Mesendoderm (in vitro differentiated cells): ENCODE results near the gene TMEM130.

Experiments used
- DNase-seq: peaks from one replicate; pipeline ENCODE4 v3.0.0; 2013
- H2AK5ac ChIP-seq: 2 replicates; pipeline ENCODE4 v1.6.1; 2013; ENCODE audit warnings: low read length, inconsistent platforms
- H2BK120ac ChIP-seq: 2 replicates; pipeline ENCODE4 v1.6.1; 2013; ENCODE audit warnings: low read depth, mild to moderate bottlenecking, low read length, moderate library complexity, mixed read lengths
- H2BK15ac ChIP-seq: replicated peaks from 2 replicates; pipeline ENCODE4 v1.6.1; 2013; ENCODE audit warnings: low read depth, mild to moderate bottlenecking, moderate library complexity
- H2BK5ac ChIP-seq: 2 replicates; pipeline ENCODE4 v1.6.1; 2013; ENCODE audit warnings: low read length, inconsistent platforms
- H3K18ac ChIP-seq: 2 replicates; pipeline ENCODE4 v1.6.1; 2013; ENCODE audit warnings: mild to moderate bottlenecking, low read length, mixed read lengths
- H3K23ac ChIP-seq: one replicate; pipeline ENCODE4 v1.6.1; 2013; ENCODE audit warnings: low read length
- H3K27ac ChIP-seq: 2 replicates; pipeline ENCODE4 v1.5.1; 2013; ENCODE audit warnings: low read depth, mild to moderate bottlenecking, inconsistent platforms, low read length, moderate library complexity
- H3K27me3 ChIP-seq: 2 replicates; pipeline ENCODE4 v1.6.1; 2013; ENCODE audit warnings: low read length, control low read depth, mild to moderate bottlenecking, inconsistent platforms; ENCODE audit not compliant: insufficient read depth, poor library complexity
- H3K36me3 ChIP-seq: 2 replicates; pipeline ENCODE4 v1.6.1; 2013; ENCODE audit warnings: low read length, inconsistent platforms; ENCODE audit not compliant: control insufficient read depth, insufficient read depth
- H3K4ac ChIP-seq: one replicate; pipeline ENCODE4 v1.6.1; 2013; ENCODE audit warnings: low read depth, mild to moderate bottlenecking, low read length, moderate library complexity
- H3K4me1 ChIP-seq: 2 replicates; pipeline ENCODE4 v1.6.1; 2013; ENCODE audit warnings: low read depth, low read length, inconsistent platforms; ENCODE audit not compliant: control insufficient read depth
- H3K4me2 ChIP-seq: 2 replicates; pipeline ENCODE4 v1.6.1; 2013; ENCODE audit warnings: low read length
- H3K4me3 ChIP-seq: 2 replicates; pipeline ENCODE4 v1.5.1; 2013; ENCODE audit warnings: mild to moderate bottlenecking, low read length
- H3K56ac ChIP-seq: one replicate; pipeline ENCODE4 v1.6.1; 2013; ENCODE audit warnings: low read length
- H3K79me1 ChIP-seq: 2 replicates; pipeline ENCODE4 v1.6.1; 2013; ENCODE audit warnings: low read length, inconsistent platforms
- H3K79me2 ChIP-seq: 2 replicates; pipeline ENCODE4 v1.6.1; 2013; ENCODE audit warnings: mild to moderate bottlenecking, low read length; ENCODE audit not compliant: control insufficient read depth, insufficient read depth
- H3K9ac ChIP-seq: 2 replicates; pipeline ENCODE4 v1.6.1; 2013; ENCODE audit warnings: low read length, inconsistent platforms
- H4K5ac ChIP-seq: one replicate; pipeline ENCODE4 v1.6.1; 2013; ENCODE audit warnings: low read length
- H4K8ac ChIP-seq: one replicate; pipeline ENCODE4 v1.6.1; 2013; ENCODE audit warnings: low read depth, mild to moderate bottlenecking, control low read depth, low read length, moderate library complexity
- WGBS: extraction: QIAGEN DNeasy Blood & Tissue Kit; methylation state at CpG from one replicate; pipeline ENCODE4 v1.1.7; 2013; ENCODE audit warnings: low lambda C conversion rate, missing lambda C conversion rate; ENCODE audit not compliant: insufficient coverage; ENCODE audit errors: extremely low coverage; 5-methylcytosine and 5-hydroxymethylcytosine counted together

TMEM130 gene

DNA sequence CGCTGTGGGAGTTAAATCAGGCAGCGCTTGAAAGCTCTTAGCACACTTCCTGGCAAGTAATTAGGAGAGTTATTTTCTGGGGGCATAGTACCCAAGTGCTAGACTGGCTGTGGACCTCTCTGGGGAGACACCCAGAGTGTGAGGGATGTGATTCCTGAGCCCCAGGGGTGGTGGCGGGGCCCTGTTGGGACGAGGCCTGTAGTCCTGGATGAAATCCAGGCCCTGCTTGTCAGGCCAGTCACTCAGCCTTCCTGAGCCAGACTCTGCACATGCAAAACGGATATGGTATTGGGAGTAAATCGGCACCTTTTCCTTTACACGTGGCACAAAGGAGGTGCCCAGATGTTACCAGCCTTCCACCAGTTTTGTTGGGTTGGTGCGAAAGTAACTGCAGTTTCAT lies 39.7 kb upstream of the TMEM130 start:
- Histone ChIP-seq H3K56ac (no peak overlapping the region), H4K5ac (no peak overlapping the region), H3K4ac (no peak overlapping the region), H3K23ac (no peak overlapping the region), H2BK120ac (no peak overlapping the region), H2BK5ac (no peak overlapping the region), H3K18ac (no peak overlapping the region), H3K36me3 (peaks cover 40% of the 10 kb centered on the region), H4K8ac (no peak overlapping the region), H3K4me3 (no peak overlapping the region), H3K4me2 (no peak overlapping the region), H3K9ac (no peak overlapping the region), H2AK5ac (no peak overlapping the region), H3K79me1 (no peaks in the 10 kb centered on the region), H3K27me3 (no peaks in the 10 kb centered on the region), H3K4me1 (no peaks in the 10 kb centered on the region), H3K27ac (no peak overlapping the region), H3K79me2 (no peaks in the 10 kb centered on the region), H2BK15ac (no peak overlapping the region)
- no peak for DNase-seq
- no CpG with 5 or more reads among the region's 8 CpGs for WGBS

DNA sequence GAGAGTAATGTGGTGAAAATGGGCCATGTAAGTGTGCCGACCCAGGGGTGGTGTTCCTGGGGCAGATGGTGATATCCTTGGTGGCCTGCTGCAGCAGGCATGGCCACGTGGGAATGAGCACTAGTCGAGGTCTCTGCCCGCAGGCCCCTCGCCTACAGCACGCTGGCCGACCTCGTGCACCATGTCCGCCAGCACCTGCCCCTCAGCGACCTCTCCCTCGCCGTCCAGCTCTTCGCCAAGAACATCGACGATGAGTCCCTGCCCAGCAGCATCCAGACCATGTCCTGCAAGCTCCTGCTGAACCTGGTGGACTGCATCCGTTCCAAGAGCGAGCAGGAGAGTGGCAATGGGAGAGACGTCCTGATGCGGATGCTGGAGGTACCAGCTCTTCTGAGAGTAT lies 38.8 kb upstream of the TMEM130 start:
- H2BK5ac ChIP-seq: no peak overlapping the region
- H3K79me1 ChIP-seq: no peaks in the 10 kb centered on the region
- WGBS: no CpG with 5 or more reads among the region's 19 CpGs
- no peaks in the 10 kb centered on the region for H3K79me2 ChIP-seq
- H3K56ac ChIP-seq: no peak overlapping the region
- no peak for DNase-seq
- H3K18ac ChIP-seq: no peak overlapping the region
- H4K8ac ChIP-seq: no peak overlapping the region
- H3K4me2 ChIP-seq: no peak overlapping the region
- no peak overlapping the region for H3K23ac ChIP-seq
- H3K4ac ChIP-seq: no peak overlapping the region
- H3K4me1 ChIP-seq: no peaks in the 10 kb centered on the region
- no peak overlapping the region for H4K5ac ChIP-seq
- H3K27me3 ChIP-seq: no peaks in the 10 kb centered on the region
- H3K36me3 ChIP-seq: peaks cover 40% of the 10 kb centered on the region
- no peak overlapping the region for H3K4me3 ChIP-seq
- H3K9ac ChIP-seq: no peak overlapping the region
- no peak overlapping the region for H2BK15ac ChIP-seq
- H2AK5ac ChIP-seq: no peak overlapping the region
- no peak overlapping the region for H2BK120ac ChIP-seq
- no peak overlapping the region for H3K27ac ChIP-seq

- Histone ChIP-seq H3K4me2 (no peak overlapping the region), H3K23ac (no peak overlapping the region), H2BK15ac (no peak overlapping the region), H4K8ac (no peak overlapping the region), H2BK5ac (no peak overlapping the region), H3K79me2 (no peaks in the 10 kb centered on the region), H2AK5ac (no peak overlapping the region), H3K9ac (no peak overlapping the region), H4K5ac (no peak overlapping the region), H3K4me1 (no peaks in the 10 kb centered on the region), H3K18ac (no peak overlapping the region), H3K27me3 (no peaks in the 10 kb centered on the region), H3K4me3 (no peak overlapping the region), H3K56ac (no peak overlapping the region), H3K36me3 (peaks cover 39% of the 10 kb centered on the region), H3K4ac (no peak overlapping the region), H3K79me1 (no peaks in the 10 kb centered on the region), H2BK120ac (no peak overlapping the region), H3K27ac (no peak overlapping the region)
- peak; percentile 41 for DNase-seq
- no CpG with 5 or more reads among the region's 5 CpGs for WGBS
These were observed 37.8 kb upstream of the TMEM130 start for GRCh38 chr7:98907570-98907969.

DNA sequence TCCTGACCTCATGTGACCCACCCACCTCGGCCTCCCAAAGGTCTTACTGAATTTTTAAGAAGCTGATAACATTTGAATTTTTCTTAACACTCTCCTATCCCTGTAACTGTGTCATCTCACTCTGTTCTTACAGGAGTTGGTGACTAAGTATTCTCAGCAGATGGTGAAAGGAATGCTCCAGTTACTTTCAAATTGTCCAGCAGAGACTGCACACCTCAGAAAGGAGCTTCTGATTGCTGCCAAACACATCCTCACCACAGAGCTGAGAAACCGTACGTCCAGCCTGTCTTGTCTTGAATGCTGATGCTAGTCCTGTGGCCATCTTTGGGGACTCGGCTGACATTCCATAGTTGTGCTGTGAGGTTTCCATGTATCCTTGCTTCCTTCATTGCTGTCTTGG lies 33.4 kb upstream of the TMEM130 start:
- no peaks in the 10 kb centered on the region for H3K27me3 ChIP-seq
- no peaks in the 10 kb centered on the region for H3K79me2 ChIP-seq
- no peak overlapping the region for H4K8ac ChIP-seq
- no peaks in the 10 kb centered on the region for H3K4me1 ChIP-seq
- no peak overlapping the region for H2BK5ac ChIP-seq
- H2BK15ac ChIP-seq: no peak overlapping the region
- H3K9ac ChIP-seq: no peak overlapping the region
- H3K23ac ChIP-seq: no peak overlapping the region
- no peak overlapping the region for H3K4me2 ChIP-seq
- DNase-seq: no peak
- H3K36me3 ChIP-seq: peaks cover 27% of the 10 kb centered on the region
- H4K5ac ChIP-seq: no peak overlapping the region
- H2BK120ac ChIP-seq: no peak overlapping the region
- H3K4me3 ChIP-seq: no peak overlapping the region
- H3K4ac ChIP-seq: no peak overlapping the region
- H3K79me1 ChIP-seq: no peaks in the 10 kb centered on the region
- no CpG with 5 or more reads among the region's 4 CpGs for WGBS
- no peak overlapping the region for H3K27ac ChIP-seq
- H2AK5ac ChIP-seq: no peak overlapping the region
- H3K18ac ChIP-seq: no peak overlapping the region
- no peak overlapping the region for H3K56ac ChIP-seq

DNA sequence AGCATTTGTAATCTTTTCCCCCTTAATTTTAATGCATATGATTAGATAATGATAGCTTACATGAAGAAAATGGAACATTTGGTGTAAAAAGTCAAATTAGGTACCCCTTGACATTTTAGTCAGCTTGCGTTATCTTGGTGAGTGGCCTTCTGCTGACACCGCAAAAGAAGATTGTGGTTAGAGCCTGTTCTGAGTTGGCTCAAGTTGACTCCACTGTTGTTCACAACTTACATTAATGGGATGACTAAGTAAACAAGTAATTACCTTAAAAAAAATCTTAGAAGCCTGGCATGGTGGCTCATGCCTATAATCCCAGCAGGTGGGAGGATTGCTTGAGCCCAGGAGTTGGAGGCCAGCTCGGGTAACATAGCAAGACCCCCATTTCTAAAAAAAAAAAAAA lies 32.7 kb upstream of the TMEM130 start:
- Histone ChIP-seq H3K4me3 (no peak overlapping the region), H3K79me1 (no peaks in the 10 kb centered on the region), H2AK5ac (no peak overlapping the region), H3K27ac (no peak overlapping the region), H3K4ac (no peak overlapping the region), H3K27me3 (no peaks in the 10 kb centered on the region), H3K56ac (no peak overlapping the region), H3K23ac (no peak overlapping the region), H3K4me2 (no peak overlapping the region), H2BK5ac (no peak overlapping the region), H3K36me3 (peaks cover 23% of the 10 kb centered on the region), H4K8ac (no peak overlapping the region), H3K9ac (no peak overlapping the region), H2BK15ac (no peak overlapping the region), H3K18ac (no peak overlapping the region), H3K79me2 (no peaks in the 10 kb centered on the region), H3K4me1 (no peaks in the 10 kb centered on the region), H2BK120ac (no peak overlapping the region), H4K5ac (no peak overlapping the region)
- no CpG with 5 or more reads among the region's 3 CpGs for WGBS
- DNase-seq: no peak

DNA sequence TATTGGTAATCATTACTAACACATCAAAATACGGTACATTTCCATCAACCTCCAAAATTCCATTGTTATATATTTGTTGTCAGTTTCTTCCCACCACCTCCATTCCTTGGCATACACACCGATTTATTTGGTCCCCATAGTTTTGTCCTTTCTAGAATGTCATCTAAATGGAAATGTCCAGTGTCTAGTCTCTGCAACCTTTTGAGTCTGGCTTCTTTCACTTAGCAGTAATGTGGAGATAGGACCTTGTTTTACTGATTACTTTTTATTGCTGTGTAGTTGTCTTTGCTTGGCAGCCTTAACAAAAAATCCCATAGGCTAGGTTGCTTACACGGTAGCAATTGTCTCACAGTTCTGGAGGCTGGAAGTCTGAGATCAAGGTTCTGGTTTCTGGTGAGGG lies 31.0 kb upstream of the TMEM130 start:
- Histone ChIP-seq H3K4me2 (no peak overlapping the region), H3K9ac (no peak overlapping the region), H3K4me1 (no peaks in the 10 kb centered on the region), H3K4me3 (no peak overlapping the region), H3K18ac (no peak overlapping the region), H3K23ac (no peak overlapping the region), H3K27ac (no peak overlapping the region), H3K79me2 (no peaks in the 10 kb centered on the region), H2BK5ac (no peak overlapping the region), H3K36me3 (peaks cover 19% of the 10 kb centered on the region), H3K4ac (no peak overlapping the region), H2BK15ac (no peak overlapping the region), H3K79me1 (no peaks in the 10 kb centered on the region), H3K27me3 (no peaks in the 10 kb centered on the region), H4K5ac (no peak overlapping the region), H4K8ac (no peak overlapping the region), H3K56ac (no peak overlapping the region), H2BK120ac (no peak overlapping the region), H2AK5ac (no peak overlapping the region)
- no peak for DNase-seq
- no CpG with 5 or more reads among the region's 3 CpGs for WGBS
